Measurements from ENCODE around the gene DCAF15.

The DCAF15 gene

DNA sequence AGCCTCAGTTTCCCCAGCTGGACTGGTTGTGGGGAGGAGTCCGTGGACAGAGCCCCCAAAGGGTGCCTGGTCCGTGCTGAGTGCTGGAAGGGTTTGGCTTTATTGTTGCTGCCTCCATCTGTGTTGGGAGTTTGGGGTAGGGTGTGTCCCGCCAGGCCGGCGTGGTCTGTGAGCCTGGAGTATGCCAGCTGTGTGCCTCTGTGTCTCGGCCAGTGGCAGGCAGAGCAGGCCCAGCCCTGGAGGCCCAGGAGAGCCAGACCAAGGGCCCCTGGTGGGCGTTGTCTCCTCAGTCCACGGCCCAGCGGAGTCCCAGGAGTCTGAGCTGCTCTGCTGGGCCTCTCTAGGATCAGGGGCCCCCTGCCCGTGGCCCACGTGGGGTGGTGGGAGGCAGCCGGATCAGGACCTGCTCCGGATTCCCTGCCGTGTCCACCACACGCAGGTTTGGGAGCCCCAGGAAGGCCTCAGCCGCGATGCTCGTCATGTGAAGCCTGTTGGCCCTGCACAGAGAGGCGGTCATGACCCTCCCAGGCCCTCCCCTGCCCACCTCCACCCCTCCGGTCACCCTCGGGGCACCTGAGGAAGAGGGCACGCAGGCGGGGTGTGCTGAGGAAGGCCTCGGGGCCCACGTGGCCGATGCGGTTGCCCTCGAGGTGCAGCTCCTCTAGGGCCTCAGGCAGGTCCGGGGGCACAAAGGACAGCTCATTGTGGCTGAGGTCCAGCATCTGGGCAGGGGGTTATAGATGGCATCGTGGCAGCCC, 20.7 kb upstream of the DCAF15 start:
- DNase-seq = no peak

DNA sequence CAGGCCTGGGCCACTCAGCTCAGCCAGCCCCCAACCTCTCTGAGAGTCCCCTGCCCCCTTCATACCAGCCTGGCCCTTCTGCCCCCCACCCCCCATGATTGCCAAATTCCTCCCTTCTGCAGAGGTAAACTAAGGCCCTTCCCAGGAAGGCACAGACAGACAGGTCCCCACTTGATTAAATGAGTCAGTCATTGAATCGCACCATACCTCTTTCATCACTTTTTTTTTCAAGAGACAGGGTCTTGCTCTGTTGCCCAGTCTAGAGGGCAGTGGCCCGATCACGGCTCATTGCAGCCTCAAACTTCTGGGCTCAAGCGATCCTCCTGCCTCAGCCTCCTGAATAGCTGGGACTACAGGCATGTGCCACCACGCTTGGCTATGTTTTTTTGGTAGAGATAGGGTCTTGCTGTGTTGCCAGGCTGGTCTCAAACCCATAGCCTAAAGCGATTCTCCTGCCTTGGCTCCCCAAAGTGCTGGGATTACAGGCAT, 20.1 kb upstream of the DCAF15 start:
- DNase-seq = no peak

DNA sequence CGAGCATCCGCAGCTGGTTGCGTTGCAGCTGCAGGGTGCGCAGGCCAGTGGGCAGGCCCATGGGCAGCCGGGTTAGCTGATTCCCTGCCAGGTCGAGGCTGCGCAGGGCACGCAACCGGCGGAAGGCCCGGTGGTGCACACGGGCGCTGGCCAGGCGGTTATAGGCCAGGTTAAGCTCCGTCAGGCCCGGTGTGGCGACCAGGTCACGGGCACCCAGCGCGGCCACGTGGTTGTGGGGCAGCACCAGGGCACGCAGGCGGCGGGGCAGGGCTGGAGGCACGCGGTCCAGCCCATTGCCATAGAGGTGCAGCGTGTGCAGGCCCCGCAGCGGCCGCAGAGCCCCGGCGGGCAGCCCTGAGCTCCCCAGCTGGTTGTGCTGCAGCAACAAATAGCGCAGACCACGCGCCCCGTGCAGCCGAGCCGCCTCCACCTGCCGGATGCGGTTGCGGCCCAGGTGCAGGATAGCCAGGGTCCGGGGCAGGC, 19.4 kb upstream of the DCAF15 start:
- DNase-seq = no peak

DNA sequence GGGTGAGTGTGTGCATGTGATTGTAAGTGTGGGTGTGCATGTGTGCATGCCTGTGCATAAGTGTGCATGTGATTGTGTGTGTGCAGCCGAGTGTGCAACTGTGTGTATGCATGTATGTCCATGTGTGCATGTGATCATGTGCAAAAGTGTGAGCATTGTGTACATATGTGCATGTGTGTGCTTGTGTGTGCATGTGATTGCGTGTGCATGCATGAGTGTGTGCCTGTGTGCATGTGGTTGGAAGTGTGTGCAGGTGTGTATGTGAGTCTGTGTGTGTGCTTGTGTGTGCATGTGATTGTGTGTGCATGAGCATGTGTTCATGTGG, 17.6 kb upstream of the DCAF15 start:
- DNase-seq = no peak

DNA sequence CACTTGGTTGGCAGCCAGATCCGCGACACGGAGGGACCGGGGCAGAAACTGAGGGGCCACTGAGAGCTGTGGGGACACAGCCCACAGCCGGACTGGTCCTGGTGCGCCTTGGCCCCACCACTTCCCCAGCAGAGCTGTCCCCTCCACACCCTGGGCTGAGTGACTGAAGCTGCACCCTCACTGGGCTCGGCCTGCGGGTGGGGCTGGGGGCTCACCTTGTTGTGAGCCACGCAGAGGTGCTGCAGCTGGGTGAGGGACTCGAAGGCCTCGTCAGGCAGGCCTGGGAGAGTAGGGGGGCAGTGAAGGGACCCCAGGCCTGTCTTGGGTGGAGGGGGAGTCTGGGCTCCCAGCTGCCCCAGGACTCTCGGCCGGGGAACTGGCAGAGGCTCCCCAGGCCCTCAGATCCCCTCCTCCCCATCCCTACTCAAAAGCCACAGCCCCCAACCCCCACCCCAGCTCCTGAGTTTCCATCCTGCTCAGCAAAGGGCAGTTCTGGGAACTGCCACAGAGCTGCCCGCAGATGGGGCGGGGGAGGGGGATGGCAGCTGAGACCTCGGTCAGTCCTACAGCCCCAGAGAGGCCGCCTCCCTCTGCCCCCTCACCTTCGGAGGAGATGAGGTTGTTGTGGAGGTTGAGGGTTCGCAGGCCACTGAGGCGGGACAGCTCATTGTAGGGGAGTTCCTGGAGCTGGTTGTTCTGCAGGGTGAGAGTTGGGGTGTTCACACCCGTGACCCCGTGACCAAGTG, 16.4 kb upstream of the DCAF15 start:
- DNase-seq = no peak

DNA sequence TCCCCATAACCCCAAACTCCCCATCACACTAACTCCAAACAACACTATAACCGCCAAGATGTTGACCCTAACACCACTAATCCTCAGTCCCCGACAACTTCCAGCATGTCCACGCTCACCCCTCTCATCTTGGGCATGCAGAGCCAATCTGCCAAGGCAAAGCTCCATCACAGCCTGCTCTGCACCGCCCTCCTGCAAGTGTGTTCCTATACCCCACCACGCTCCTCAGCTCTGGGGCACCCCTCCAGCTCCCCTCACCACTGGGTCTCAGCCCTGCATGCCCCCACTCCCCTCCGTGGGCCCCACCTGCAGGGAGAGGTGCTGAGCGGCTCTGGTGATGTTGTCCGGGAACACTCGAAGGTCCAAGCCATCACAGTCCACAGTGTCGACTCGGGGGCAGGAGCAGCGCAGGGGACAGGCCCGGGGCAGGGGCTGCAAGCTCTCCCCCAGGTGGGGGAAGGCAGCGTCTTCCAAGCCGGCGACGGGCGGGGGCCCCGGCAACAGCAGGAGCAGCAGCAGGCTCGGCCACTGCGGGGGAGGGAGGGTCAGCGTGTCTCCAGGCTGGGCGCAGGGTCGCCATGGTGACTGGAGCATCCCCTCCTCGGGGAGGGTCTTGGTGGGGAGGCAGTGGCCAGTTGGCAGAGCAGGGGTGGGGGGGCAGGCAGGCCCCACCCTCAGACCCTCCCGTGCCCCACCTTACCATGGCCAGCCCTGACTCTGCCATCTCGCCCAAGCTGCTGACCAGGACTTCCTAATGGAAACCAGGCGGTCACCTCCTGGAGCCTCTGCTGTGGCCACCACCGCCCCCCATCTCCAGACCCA, 14.6 kb upstream of the DCAF15 start:
- no peak for DNase-seq

DNA sequence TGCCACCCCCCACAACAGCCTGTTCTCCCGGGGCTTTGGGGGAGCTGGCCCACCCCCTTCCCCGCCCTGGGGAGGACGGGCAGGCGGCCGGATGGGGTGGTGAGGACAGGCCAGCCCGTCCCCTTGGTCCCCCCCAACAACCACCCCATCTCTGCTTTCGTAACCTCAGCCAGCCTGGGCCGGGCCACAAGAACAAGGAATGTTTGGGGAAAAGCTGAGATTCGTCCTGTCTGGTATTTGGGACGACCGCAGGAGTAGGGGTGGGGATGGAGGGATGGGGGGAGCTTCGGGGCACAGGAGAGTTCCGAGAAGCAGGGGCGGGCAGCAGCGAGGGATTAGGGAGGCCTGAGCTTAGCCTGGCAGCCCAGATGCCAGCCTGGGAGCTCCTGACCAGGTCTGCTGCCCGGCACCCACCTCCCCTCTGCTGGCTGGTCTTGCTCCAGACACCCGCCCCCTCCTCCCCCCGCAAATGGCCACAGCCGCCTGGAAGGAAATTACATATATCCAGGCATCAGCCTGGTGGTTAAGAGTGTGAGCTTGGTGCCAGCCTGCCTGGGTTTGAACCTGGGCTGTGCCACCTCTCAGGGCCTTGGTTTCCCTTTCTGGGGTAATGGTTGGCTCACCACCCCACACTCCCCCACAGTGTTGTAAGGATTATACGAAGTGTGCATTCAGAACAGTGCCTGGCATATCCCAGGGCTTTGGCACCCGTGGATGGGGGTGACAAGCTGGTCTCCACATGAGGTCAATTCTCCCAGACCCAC, 13.8 kb upstream of the DCAF15 start, which contains the start of gene PODNL1:
PODNL1 (minus strand) TSS at position 117 of the 764 bp plus-strand sequence. CDS start 236 bp downstream, outside the sequence.
- no peak for DNase-seq

DNA sequence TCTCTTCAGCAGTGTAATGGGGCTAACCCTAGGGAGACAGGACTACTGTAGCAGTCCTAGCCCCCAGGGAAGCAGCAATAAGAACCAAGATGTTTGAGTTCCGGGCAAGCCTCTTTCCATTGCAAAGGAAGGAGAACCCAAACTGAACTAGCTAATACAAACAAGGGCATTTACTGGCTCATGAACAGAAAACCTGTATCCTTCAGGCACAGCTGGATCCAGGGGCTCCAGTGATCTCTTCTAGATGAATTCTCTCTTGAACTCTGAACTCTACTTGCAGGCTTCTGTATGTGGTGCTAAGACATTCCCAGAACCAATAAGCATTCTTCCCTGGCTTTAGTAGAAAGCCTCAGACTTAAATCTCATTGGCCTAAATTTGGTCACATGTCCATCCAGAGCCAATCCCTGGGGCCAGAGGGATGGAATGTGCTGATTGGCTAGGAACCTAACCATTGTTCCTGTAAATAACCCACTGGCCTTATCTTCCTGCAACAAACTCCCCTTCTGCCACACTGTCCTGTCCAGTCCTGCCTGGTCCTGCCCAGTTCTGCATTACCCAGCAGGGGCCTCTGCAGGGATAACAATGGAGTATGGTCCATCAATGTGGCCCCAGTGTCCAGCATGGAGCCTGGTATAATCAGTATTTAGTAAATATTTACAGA, 10.2 kb upstream of the DCAF15 start:
- DNase-seq = no peak

DNA sequence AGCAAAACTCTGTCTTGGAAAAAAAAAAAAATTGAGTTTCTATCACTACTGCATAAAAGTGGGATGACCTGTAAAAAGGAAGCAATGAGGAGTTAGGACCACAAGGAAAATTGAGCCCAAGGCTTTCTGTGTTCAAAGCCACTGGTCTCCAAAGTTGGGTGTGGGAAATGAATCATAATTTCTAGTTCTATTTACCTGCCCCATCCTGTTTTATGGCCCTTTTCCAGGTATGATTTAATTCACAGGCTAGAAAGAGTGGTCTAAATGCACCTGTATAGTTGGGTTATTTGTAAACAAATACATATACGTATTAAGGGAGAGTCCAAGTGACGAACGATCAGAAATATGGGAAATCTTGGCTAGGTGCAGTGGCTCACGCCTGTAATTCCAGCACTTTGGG, 5.9 kb upstream of the DCAF15 start:
- no peak for DNase-seq

DNA sequence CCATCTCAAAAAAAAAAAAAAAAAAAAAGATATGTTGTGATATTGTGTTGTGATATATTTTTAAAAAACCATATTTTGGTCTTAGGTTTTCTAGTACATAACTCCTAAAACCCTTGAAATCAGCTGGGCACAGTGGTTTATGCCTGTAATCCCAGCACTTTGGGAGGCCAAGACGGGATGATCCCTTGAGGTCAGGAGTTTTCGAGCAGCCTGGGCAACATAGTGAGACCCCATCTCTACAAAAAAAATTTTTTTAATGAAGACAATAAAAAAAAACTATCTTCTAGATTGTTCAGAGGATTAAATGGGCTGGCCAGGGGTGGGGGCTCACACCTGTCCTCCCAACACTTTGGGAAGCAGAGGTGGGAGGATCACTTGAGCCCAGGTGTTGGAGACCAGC, 1.3 kb upstream of the DCAF15 start:
- no peak for DNase-seq

DNA sequence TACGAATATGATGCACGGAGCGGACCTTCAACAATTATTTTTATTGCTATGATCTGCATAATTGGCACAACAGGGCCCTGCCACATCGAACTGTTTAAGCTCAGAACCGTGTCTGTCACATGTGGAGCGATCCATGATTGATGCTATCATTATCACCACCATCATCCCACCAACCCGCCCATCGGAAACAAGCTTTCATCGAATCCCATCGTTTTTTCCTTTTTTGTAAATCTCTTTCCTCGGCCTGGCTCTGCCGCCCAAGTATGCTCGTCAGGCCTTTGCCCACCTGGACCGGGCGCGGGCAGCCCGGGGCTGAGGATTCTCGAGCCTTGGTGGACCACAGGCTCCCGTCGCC, 533 bp upstream of the DCAF15 start:
- no peak for DNase-seq

DNA sequence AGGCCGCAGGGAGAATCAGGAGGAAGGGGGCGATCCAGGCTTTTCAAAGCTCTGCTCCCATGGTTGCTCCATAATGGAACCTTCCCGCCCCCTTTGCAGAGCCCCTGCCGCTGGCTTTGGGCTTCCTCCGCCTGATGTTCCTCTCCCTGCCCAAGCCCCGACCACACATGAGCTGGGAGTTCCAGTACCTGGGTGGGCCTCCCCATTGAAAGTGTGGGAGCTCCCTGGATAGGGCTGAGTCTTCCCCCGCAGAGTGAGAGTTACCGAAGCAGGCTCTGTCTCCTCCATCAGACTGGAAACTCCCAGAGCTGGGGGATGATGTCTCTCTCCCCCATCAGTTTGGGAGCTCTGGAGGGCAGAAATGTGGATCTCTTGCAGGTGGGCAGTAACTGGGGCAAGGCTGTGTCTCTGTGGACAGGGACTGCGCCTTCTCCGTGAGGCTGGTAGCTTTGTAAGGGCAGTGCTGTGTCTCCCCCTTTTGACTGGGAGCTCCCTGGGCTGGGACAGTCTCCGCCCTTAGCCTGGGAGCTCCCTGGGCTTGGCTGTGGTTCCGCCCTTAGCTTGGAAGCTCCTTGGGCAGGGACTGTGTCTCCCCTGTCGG, 722 bp downstream of the DCAF15 start:
- no peak for DNase-seq

DNA sequence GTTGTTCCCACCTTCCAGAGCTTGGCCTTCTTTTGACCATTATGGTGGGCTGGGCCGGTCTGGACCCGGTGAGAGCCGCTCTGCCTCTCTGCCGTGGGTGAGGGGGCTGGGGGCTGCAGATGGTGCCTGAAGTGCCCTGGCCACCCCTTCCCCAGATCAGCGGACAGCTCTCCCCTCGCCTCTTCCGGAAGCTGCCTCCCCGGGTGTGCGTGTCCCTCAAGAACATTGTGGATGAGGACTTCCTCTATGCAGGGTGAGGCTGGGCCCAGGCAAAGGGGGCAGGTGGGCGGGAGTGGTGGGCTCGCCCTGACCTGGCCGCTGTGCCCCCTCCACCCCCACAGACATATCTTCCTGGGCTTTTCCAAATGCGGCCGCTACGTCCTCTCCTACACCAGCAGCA, 1.9 kb downstream of the DCAF15 start:
- no peak for DNase-seq

DNA sequence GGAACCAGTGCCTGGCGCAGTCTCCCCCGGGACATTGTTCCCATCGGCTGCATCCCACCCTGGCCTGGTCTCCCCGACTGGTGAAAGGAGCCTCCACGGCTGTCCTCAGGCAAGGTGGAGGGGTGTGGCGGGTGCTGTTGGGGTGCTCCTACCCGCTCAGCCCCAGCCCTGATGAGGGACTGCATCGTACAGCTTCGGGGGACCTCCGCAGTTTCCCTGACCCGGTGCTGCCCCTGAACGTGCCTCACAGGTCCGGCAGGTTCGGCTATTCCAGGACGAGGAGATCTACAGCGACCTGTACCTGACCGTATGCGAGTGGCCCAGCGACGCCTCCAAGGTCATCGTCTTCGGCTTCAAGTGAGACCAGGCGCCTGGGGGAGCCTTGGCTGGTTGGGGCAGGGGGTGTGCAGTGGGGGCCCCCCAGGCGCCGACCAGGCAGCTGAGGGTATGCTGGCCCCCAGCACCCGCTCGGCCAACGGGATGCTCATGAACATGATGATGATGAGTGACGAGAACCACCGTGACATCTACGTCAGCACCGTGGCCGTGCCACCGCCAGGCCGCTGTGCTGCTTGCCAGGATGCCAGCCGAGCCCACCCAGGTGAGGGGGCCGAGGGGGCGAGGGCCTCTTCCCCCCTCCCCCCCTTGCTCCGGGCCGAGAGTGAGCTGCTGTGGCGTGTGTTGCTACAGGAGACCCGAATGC, 3.5 kb downstream of the DCAF15 start:
- DNase-seq = no peak

DNA sequence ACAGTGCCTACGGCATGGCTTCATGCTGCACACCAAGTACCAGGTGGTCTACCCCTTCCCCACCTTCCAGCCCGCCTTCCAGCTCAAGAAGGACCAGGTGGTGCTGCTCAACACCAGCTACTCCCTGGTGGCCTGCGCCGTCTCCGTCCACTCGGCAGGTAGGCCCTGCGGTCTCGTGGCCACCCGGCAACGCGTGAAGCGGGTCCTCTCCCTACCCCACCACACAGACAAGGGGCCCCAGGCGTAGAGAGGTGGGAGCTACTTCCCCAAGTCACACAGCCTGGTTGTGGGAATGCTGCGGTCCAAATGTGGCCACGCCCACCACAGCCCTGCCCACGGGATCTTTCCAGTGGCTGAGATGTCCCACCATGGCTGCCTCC, 4.0 kb downstream of the DCAF15 start:
- no peak for DNase-seq

DNA sequence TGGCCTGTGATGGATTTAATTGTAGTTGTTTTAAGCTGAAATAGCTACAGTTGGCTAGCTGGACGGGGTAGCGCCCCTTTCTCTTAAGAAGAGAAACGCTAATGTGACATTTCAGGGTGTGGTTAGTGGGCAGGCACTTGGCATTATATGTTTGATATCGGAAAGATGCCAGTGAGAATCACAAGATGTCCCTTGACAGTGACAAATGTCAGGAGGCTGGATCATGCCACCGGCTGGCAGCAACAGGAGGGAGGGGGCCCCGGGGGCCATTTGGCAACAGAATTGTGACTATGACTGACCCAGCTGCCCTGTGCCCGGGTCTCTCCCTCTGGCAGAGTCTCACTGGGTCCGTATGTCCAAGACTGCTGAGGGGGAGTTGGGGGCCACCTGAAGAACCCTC, 4.7 kb downstream of the DCAF15 start:
- no peak for DNase-seq

DNA sequence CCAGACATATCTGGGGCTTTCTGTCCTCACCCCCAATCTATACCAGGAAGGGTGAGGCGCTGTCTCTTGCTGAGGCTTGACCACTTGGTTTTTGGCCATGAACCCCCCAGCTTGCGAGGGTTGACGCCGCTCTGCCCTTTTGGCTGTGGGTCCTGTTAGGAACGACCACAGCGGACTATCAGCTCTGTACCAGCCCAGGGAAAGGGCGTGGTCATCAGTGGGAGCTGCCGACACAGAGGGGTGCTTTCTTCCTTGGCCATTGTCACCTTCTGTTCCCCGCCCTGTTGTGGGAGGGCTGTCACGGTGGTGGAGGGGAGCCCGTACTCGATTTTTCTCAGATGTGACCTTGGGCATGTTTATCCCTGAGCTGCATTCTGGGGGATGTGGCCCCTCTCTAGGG, 5.7 kb downstream of the DCAF15 start:
- no peak for DNase-seq

DNA sequence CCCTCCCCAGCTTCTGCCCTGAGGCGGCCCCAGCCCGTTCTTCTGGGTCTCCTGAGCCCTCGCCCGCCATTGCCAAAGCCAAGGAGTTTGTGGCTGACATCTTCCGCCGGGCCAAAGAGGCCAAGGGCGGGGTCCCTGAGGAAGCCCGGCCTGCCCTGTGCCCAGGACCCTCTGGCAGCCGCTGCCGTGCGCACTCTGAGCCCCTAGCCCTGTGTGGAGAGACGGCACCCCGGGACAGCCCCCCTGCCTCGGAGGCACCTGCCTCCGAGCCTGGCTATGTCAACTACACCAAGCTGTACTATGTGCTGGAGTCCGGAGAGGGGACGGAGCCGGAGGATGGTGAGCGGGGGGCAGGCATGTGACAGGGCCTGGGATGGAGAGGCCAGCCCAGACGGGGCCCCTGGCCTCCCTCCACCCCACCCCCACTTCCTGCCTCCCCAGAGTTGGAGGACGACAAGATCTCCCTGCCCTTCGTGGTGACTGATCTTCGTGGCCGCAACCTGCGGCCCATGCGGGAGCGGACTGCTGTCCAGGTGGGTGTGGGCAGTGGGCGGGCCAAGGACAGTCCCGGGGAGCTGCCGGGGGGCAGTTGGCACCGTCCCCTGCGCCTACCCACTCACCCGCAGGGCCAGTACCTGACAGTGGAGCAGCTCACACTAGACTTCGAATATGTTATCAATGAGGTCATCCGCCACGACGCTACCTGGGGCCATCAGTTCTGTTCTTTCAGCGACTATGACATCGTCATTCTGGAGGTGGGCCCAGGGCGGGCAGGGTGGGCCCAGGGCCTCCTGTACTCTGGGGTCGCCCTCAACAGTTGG, 7.0 kb downstream of the DCAF15 start:
- no peak for DNase-seq

DNA sequence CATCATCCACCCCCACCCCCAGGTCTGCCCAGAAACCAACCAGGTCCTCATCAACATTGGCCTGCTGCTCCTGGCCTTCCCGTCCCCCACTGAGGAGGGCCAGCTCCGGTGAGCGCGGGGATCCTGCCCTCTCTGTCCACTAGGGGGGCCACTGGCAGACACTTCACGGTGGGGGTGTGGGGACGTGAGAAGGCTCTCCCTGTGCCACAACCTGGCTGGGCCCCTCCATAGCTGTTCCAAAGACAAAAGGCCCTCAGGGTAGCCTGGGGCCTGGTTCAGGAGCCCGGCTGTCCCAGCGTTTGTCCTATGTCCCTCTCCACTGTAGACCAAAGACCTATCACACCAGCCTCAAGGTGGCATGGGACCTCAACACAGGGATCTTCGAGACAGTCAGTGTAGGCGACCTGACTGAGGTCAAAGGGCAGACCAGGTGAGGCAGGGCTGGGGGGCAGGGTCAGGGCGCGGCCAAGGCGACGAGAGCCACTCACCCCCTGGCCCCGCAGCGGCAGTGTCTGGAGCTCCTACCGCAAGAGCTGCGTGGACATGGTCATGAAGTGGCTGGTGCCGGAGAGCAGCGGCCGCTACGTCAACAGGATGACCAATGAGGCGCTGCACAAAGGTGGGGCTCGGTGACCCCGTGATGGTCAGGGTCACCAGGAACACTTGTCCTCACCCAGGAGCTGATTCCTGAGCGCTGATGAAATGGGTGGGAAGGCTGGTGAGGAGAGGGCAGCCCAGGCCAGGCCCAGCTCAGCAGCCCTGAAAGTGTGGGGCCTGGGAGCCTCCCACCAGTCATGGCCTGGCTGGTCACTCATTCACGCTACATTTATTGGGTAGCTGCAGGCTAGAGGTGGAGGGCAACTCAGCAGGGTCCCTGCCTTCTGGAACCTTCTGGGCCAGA, 7.9 kb downstream of the DCAF15 start:
- DNase-seq = peak; percentile 36

Data from activated naive CD4-positive, alpha-beta T cell treated with anti-CD3 and anti-CD28 coated beads, Interleukin-2, amount 50 U/mL, for 16 hours (primary cell).